HepG2 (cell line): Measurements from ENCODE around the gene HABP4. TPM values are rescaled to one million over a fixed set of nuclear protein-coding genes. Genes with fewer than 3 reads are reported as not detected.
A peak's percentile ranks its signal among the peaks of the same experiment; 100 is the strongest.

Source experiments
- ARID3A ChIP-seq: IDR thresholded peaks from 2 replicates; pipeline ENCODE4 v1.6.1; 2012; ENCODE audit warnings: low read depth, low read length, improper control_type of control experiment
- FOSL2 ChIP-seq: sonication (generic); formaldehyde crosslinking; IDR thresholded peaks from 2 replicates; pipeline ENCODE4 v1.4.0; 2020; ENCODE audit warnings: missing genetic modification reagents
- FOXO4 ChIP-seq: sonication (generic); formaldehyde crosslinking; conservative IDR thresholded peaks from 2 replicates; pipeline ENCODE4 v1.8.1; 2023; ENCODE audit warnings: missing genetic modification reagents
- GABPA ChIP-seq, 2 experiments: IDR thresholded peaks; 2 replicates each; pipeline ENCODE4 v1.6.1; 2011 to 2016; ENCODE audit warnings: low read depth in 2 of 2, low read length in 1 of 2, missing biosample characterization in 1 of 2, missing genetic modification characterization in 1 of 2
- HOMEZ ChIP-seq: IDR thresholded peaks from 2 replicates; pipeline ENCODE4 v1.6.1; 2016; ENCODE audit warnings: low read depth
- KAT8 ChIP-seq: IDR thresholded peaks from 2 replicates; pipeline ENCODE4 v1.6.1; 2016; ENCODE audit warnings: missing genetic modification reagents, missing compliant biosample characterization
- KLF6 ChIP-seq: IDR thresholded peaks from 2 replicates; pipeline ENCODE4 v1.8.0; 2016; ENCODE audit warnings: missing biosample characterization, missing genetic modification reagents
- MEIS2 ChIP-seq: sonication (generic); formaldehyde crosslinking; IDR thresholded peaks from 2 replicates; pipeline ENCODE4 v1.9.0; 2021; ENCODE audit warnings: mild to moderate bottlenecking, missing genetic modification reagents
- MYC ChIP-seq: sonication (generic); formaldehyde crosslinking; IDR thresholded peaks from 2 replicates; pipeline ENCODE4 v1.9.0; 2021; ENCODE audit warnings: missing genetic modification reagents, borderline replicate concordance
- NR2F6 ChIP-seq, 2 experiments: IDR thresholded peaks; 2 replicates each; pipeline ENCODE4 v1.6.1; 2016; ENCODE audit warnings: antibody characterized with exemption in 1 of 2, mild to moderate bottlenecking in 1 of 2
- ZNF138 ChIP-seq: sonication (generic); formaldehyde crosslinking; IDR thresholded peaks from 2 replicates; pipeline ENCODE4 v1.5.0; 2020; ENCODE audit warnings: mild to moderate bottlenecking, low read depth, missing genetic modification reagents
- ZNF280D ChIP-seq: sonication (generic); formaldehyde crosslinking; IDR thresholded peaks from 2 replicates; pipeline ENCODE4 v1.5.1; 2020; ENCODE audit warnings: mild to moderate bottlenecking, missing genetic modification reagents
- ZNF609 ChIP-seq: sonication (generic); formaldehyde crosslinking; IDR thresholded peaks from 2 replicates; pipeline ENCODE4 v1.4.0; 2020; ENCODE audit warnings: mild to moderate bottlenecking, missing genetic modification reagents, borderline replicate concordance
- ZSCAN25 ChIP-seq: sonication (generic); formaldehyde crosslinking; IDR thresholded peaks from 2 replicates; pipeline ENCODE4 v1.8.0; 2022; ENCODE audit warnings: mild to moderate bottlenecking, missing genetic modification reagents
- polyA plus RNA-seq, 8 experiments: library from polyadenylated mRNA; depleted of rRNA in 3 of 8; stranded (reverse) in 7 of 8; unstranded in 1 of 8; fragments of >200 nt; fragmentation: Illumina TruSeq in 4 of 8; extraction: Trizol in 4 of 8; gene quantifications; 2 replicates each; pipeline versions ENCODE4 v1.2.1 to v1.2.3, GENCODE V29; 2011 to 2016; ENCODE audit warnings: low read depth in 4 of 8, missing spikeins in 1 of 8, mixed read lengths in 1 of 8; ENCODE audit not compliant: insufficient read depth in 1 of 8
- total RNA-seq, 5 experiments: library from RNA; depleted of rRNA; stranded (reverse); fragments of >200 nt; fragmentation: Illumina TruSeq; extraction: Trizol; gene quantifications; 2 replicates each; pipeline ENCODE4 v1.2.3, GENCODE V29; 2016; ENCODE audit warnings: low read depth in 1 of 5

Gene HABP4
- total and polyA plus RNA-seq, 2 of the 13 experiments (the other 11 are each of a cell fraction or from before 2014, with no cell fraction given) = 14.3 to 26.6 TPM

- TF ChIP-seq FOXO4 (CRISPR knock-in tag) (no peak), ZNF609 (0 out of 2 replicates have a peak, but pooled peaks have one; percentile 11), ZNF280D (CRISPR knock-in tag) (no peak), NR2F6 (IDR thresholded peaks at IDR 0.05) (no peak), NR2F6 (CRISPR knock-in tag; IDR thresholded peaks at IDR 0.05) (0 out of 2 replicates have a peak, but pooled peaks have one; percentile 5), ZNF138 (CRISPR knock-in tag) (no peak), KLF6 (peak; percentile 66), MEIS2 (CRISPR knock-in tag) (0 out of 2 replicates have a peak, but pooled peaks have one; percentile 61), KAT8 (CRISPR knock-in tag) (peak; percentile 71), FOSL2 (CRISPR knock-in tag) (peak; percentile 30; the same call in 1 of the 2 replicates), ARID3A (peak; percentile 55; the same call in 1 of the 2 replicates), ZSCAN25 (no peak), MYC (peak; percentile 44; the same call in 1 of the 2 replicates), HOMEZ (CRISPR knock-in tag) (peak; percentile 99), GABPA (IDR thresholded peaks at IDR 0.05; ENCODE audit: low read depth, low read length) (no peak), GABPA (CRISPR knock-in tag; IDR thresholded peaks at IDR 0.05; ENCODE audit: low read depth) (0 out of 2 replicates have a peak, but pooled peaks have one; percentile 11)
Observed at GRCh38 chr9:96408409-96409280, 41.3 kb upstream of the HABP4 start (continued).
